HepG2 (cell line): ENCODE results near the gene CCDC88A. TPM values are rescaled to one million over a fixed set of nuclear protein-coding genes. Genes with fewer than 3 reads are reported as not detected.

Experiments used
- CENPX ChIP-seq: sonication (generic); formaldehyde crosslinking; IDR thresholded peaks from 2 replicates; pipeline ENCODE4 v1.9.0; 2021; ENCODE audit warnings: mild to moderate bottlenecking, missing genetic modification reagents, moderate library complexity
- E2F2 ChIP-seq: sonication (generic); formaldehyde crosslinking; IDR thresholded peaks from 2 replicates; pipeline ENCODE4 v1.4.0; 2020; ENCODE audit warnings: missing genetic modification reagents, borderline replicate concordance
- GPBP1L1 ChIP-seq: sonication (generic); formaldehyde crosslinking; IDR thresholded peaks from 2 replicates; pipeline ENCODE4 v1.5.0; 2020; ENCODE audit warnings: mild to moderate bottlenecking, missing genetic modification reagents
- HDAC2 ChIP-seq: sonication (generic); formaldehyde crosslinking; IDR thresholded peaks from 2 replicates; pipeline ENCODE4 v1.4.0; 2020; ENCODE audit warnings: missing genetic modification reagents
- KAT8 ChIP-seq: IDR thresholded peaks from 2 replicates; pipeline ENCODE4 v1.6.1; 2016; ENCODE audit warnings: missing genetic modification reagents, missing compliant biosample characterization
- KDM6A ChIP-seq: IDR thresholded peaks from 2 replicates; pipeline ENCODE4 v1.6.1; 2016; ENCODE audit warnings: low read depth
- KLF13 ChIP-seq: sonication (generic); formaldehyde crosslinking; IDR thresholded peaks from 2 replicates; pipeline ENCODE4 v1.4.0; 2020; ENCODE audit warnings: mild to moderate bottlenecking, missing genetic modification reagents
- LRRFIP1 ChIP-seq: sonication (generic); formaldehyde crosslinking; conservative IDR thresholded peaks from 2 replicates; pipeline ENCODE4 v1.4.0; 2020; ENCODE audit warnings: missing genetic modification reagents
- MXD1 ChIP-seq: sonication (generic); formaldehyde crosslinking; IDR thresholded peaks from 2 replicates; pipeline ENCODE4 v1.4.0; 2020; ENCODE audit warnings: mild to moderate bottlenecking, missing genetic modification reagents
- NFYB ChIP-seq: sonication (generic); formaldehyde crosslinking; IDR thresholded peaks from 2 replicates; pipeline ENCODE4 v1.4.0; 2020; ENCODE audit warnings: missing genetic modification reagents
- NKX3-1 ChIP-seq: sonication (generic); formaldehyde crosslinking; IDR thresholded peaks from 2 replicates; pipeline ENCODE4 v1.5.0; 2020; ENCODE audit warnings: missing genetic modification reagents
- RARA ChIP-seq: IDR thresholded peaks from 2 replicates; pipeline ENCODE4 v1.6.1; 2016; ENCODE audit warnings: missing genetic modification reagents, missing compliant biosample characterization
- RCOR2 ChIP-seq: IDR thresholded peaks from 2 replicates; pipeline ENCODE4 v1.6.1; 2016; ENCODE audit warnings: missing biosample characterization, missing genetic modification reagents
- RFX1 ChIP-seq: fragments of 450-650 bp; IDR thresholded peaks from 2 replicates; pipeline ENCODE4 v1.6.1; 2017
- SCMH1 ChIP-seq: sonication (generic); formaldehyde crosslinking; IDR thresholded peaks from 2 replicates; pipeline ENCODE4 v1.9.0; 2021; ENCODE audit warnings: missing genetic modification reagents, mild to moderate bottlenecking, borderline replicate concordance
- SOX6 ChIP-seq, 2 experiments: fragments of 450-650 bp in 1 of 2; sonication (generic) in 1 of 2; formaldehyde crosslinking in 1 of 2; IDR thresholded peaks; 2 replicates each; pipeline versions ENCODE4 v1.4.0 to v1.6.1; 2017 to 2020; ENCODE audit warnings: antibody characterized with exemption in 1 of 2, mild to moderate bottlenecking in 1 of 2, missing genetic modification reagents in 1 of 2
- ZNF12 ChIP-seq: sonication (generic); formaldehyde crosslinking; IDR thresholded peaks from 2 replicates; pipeline ENCODE4 v1.5.0; 2020; ENCODE audit warnings: missing genetic modification reagents
- ZNF260 ChIP-seq: sonication (generic); formaldehyde crosslinking; IDR thresholded peaks from 2 replicates; pipeline ENCODE4 v1.4.0; 2020; ENCODE audit warnings: missing genetic modification reagents, low read depth, mild to moderate bottlenecking, borderline replicate concordance
- ZNF263 ChIP-seq: sonication (generic); formaldehyde crosslinking; IDR thresholded peaks from 2 replicates; pipeline ENCODE4 v1.4.0; 2020; ENCODE audit warnings: missing genetic modification reagents
- ZNF446 ChIP-seq: sonication (generic); formaldehyde crosslinking; IDR thresholded peaks from 2 replicates; pipeline ENCODE4 v1.5.0; 2020; ENCODE audit warnings: mild to moderate bottlenecking, missing genetic modification reagents
- ZNF710 ChIP-seq: sonication (generic); formaldehyde crosslinking; IDR thresholded peaks from 2 replicates; pipeline ENCODE4 v1.5.0; 2020; ENCODE audit warnings: mild to moderate bottlenecking, missing genetic modification reagents, borderline replicate concordance
- ZSCAN9 ChIP-seq: IDR thresholded peaks from 2 replicates; pipeline ENCODE4 v1.6.1; 2016; ENCODE audit warnings: borderline replicate concordance
- polyA plus RNA-seq, 8 experiments: library from polyadenylated mRNA; depleted of rRNA in 3 of 8; stranded (reverse) in 7 of 8; unstranded in 1 of 8; fragments of >200 nt; fragmentation: Illumina TruSeq in 4 of 8; extraction: Trizol in 4 of 8; gene quantifications; 2 replicates each; pipeline versions ENCODE4 v1.2.1 to v1.2.3, GENCODE V29; 2011 to 2016; ENCODE audit warnings: low read depth in 4 of 8, missing spikeins in 1 of 8, mixed read lengths in 1 of 8; ENCODE audit not compliant: insufficient read depth in 1 of 8
- total RNA-seq, 5 experiments: library from RNA; depleted of rRNA; stranded (reverse); fragments of >200 nt; fragmentation: Illumina TruSeq; extraction: Trizol; gene quantifications; 2 replicates each; pipeline ENCODE4 v1.2.3, GENCODE V29; 2016; ENCODE audit warnings: low read depth in 1 of 5

CCDC88A gene
- total and polyA plus RNA-seq, 2 of the 13 experiments (the other 11 are each of a cell fraction or from before 2014, with no cell fraction given), result 43.2 to 84.1 TPM

- peak; percentile 91 for TF ChIP-seq MXD1 (CRISPR knock-in tag)
- peak; percentile 55 for TF ChIP-seq NFYB (CRISPR knock-in tag)
- TF ChIP-seq RCOR2 (CRISPR knock-in tag), result peak; percentile 67; the same call in 1 of the 2 replicates
- peak; percentile 73 for TF ChIP-seq ZNF263
- no peak for TF ChIP-seq GPBP1L1 (CRISPR knock-in tag)
- TF ChIP-seq SOX6 (IDR thresholded peaks at IDR 0.05), result no peak
- peak; percentile 76 for TF ChIP-seq SOX6 (CRISPR knock-in tag; IDR thresholded peaks at IDR 0.05)
- TF ChIP-seq ZNF260 (CRISPR knock-in tag), result peak; percentile 44; the same call in 1 of the 2 replicates
- no peak; the same call in none of the 2 replicates for TF ChIP-seq E2F2
- peak; percentile 95 for TF ChIP-seq KAT8 (CRISPR knock-in tag)
- TF ChIP-seq KDM6A (CRISPR knock-in tag), result no peak
- peak; percentile 92 for TF ChIP-seq ZSCAN9
- TF ChIP-seq RARA (CRISPR knock-in tag), result peak; percentile 53
- TF ChIP-seq LRRFIP1 (CRISPR knock-in tag), result no peak
- no peak for TF ChIP-seq RFX1
- TF ChIP-seq NKX3-1 (CRISPR knock-in tag), result peak; percentile 55; the same call in 1 of the 2 replicates
- peak; percentile 82 for TF ChIP-seq HDAC2
- no peak for TF ChIP-seq SCMH1
- TF ChIP-seq KLF13 (CRISPR knock-in tag), result peak; percentile 73; the same call in 1 of the 2 replicates
- 0 out of 2 replicates have a peak, but pooled peaks have one; percentile 59 for TF ChIP-seq ZNF446
- TF ChIP-seq ZNF12 (CRISPR knock-in tag), result peak; percentile 80; the same call in 1 of the 2 replicates
- no peak for TF ChIP-seq CENPX (CRISPR knock-in tag)
- TF ChIP-seq ZNF710 (CRISPR knock-in tag), result peak; percentile 72
Measured at GRCh38 chr2:55282110-55282917, 137.3 kb downstream of the CCDC88A start (continued).
